OCI-LY3 (cell line): ENCODE data around the gene NCKAP5.

Experiments
- EZH2phosphoT487 ChIP-seq: fragments of 200-600 bp; shearing (Covaris generic); IDR thresholded peaks from 2 replicates; pipeline ENCODE4 v1.6.1; 2018; ENCODE audit warnings: antibody characterized with exemption, mixed run types, low read depth
- TF ChIP-seq, protein P1 (sequence below): fragments of 200-600, 300-600 bp; sonication (generic); IDR thresholded peaks from 2 replicates; pipeline ENCODE4 v1.5.1; 2014; ENCODE audit warnings: antibody characterized with exemption, low read length, low read depth

- TF ChIP-seq, protein P1, sequence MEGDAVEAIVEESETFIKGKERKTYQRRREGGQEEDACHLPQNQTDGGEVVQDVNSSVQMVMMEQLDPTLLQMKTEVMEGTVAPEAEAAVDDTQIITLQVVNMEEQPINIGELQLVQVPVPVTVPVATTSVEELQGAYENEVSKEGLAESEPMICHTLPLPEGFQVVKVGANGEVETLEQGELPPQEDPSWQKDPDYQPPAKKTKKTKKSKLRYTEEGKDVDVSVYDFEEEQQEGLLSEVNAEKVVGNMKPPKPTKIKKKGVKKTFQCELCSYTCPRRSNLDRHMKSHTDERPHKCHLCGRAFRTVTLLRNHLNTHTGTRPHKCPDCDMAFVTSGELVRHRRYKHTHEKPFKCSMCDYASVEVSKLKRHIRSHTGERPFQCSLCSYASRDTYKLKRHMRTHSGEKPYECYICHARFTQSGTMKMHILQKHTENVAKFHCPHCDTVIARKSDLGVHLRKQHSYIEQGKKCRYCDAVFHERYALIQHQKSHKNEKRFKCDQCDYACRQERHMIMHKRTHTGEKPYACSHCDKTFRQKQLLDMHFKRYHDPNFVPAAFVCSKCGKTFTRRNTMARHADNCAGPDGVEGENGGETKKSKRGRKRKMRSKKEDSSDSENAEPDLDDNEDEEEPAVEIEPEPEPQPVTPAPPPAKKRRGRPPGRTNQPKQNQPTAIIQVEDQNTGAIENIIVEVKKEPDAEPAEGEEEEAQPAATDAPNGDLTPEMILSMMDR = no peak
- no peak for TF ChIP-seq EZH2phosphoT487
Observed at GRCh38 chr2:133500917-133501316, 67.3 kb downstream of the NCKAP5 start.
